Smooth muscle cell (in vitro differentiated cells): ENCODE results near the gene MAGEB17. TPM values are rescaled to one million over a fixed set of nuclear protein-coding genes. Genes with fewer than 3 reads are reported as not detected.
"Not testable (repeated sequence)": the region's sequence is repeated elsewhere in the genome, so short reads cannot be mapped to it uniquely, and the experiment has no call there.

Source experiments
- DNase-seq: peaks from one replicate; lab custom pipeline; 2025; ENCODE audit not compliant: unreplicated experiment; lab: John Stamatoyannopoulos, UW
- H2AFZ ChIP-seq: fragments of 200-600 bp; sonication (generic); 2 replicates; pipeline ENCODE4 v1.6.0; 2016; ENCODE audit warnings: antibody characterized with exemption, low read depth, mild to moderate bottlenecking
- H3F3A ChIP-seq: fragments of 200-600 bp; sonication (generic); 2 replicates; pipeline ENCODE4 v1.6.0; 2017; ENCODE audit warnings: antibody characterized with exemption, low read depth
- H3K27ac ChIP-seq: fragments of 200-600 bp; sonication (generic); 2 replicates; pipeline ENCODE4 v1.5.1; 2016; ENCODE audit warnings: low read depth, mild to moderate bottlenecking
- H3K27me3 ChIP-seq: fragments of 200-600 bp; sonication (generic); 2 replicates; pipeline ENCODE4 v1.6.1; 2016; ENCODE audit warnings: low read depth, mild to moderate bottlenecking
- H3K36me3 ChIP-seq: fragments of 200-600 bp; sonication (generic); 2 replicates; pipeline ENCODE4 v1.5.1; 2016; ENCODE audit warnings: low read depth
- H3K4me1 ChIP-seq: fragments of 200-600 bp; sonication (generic); 2 replicates; pipeline ENCODE4 v1.5.1; 2016; ENCODE audit warnings: low read depth
- H3K4me2 ChIP-seq: fragments of 200-600 bp; sonication (generic); 2 replicates; pipeline ENCODE4 v1.6.0; 2016; ENCODE audit warnings: mild to moderate bottlenecking
- H3K4me3 ChIP-seq: fragments of 200-600 bp; sonication (generic); 2 replicates; pipeline ENCODE4 v1.5.1; 2016; ENCODE audit warnings: mild to moderate bottlenecking
- H3K79me2 ChIP-seq: fragments of 200-600 bp; sonication (generic); 2 replicates; pipeline ENCODE4 v1.6.0; 2016; ENCODE audit warnings: low read depth, mild to moderate bottlenecking
- H3K9ac ChIP-seq: fragments of 200-600 bp; sonication (generic); 2 replicates; pipeline ENCODE4 v1.6.0; 2016; ENCODE audit warnings: low read depth
- H3K9me3 ChIP-seq: fragments of 200-600 bp; sonication (generic); replicated peaks from 2 replicates; pipeline ENCODE4 v1.5.1; 2016; ENCODE audit warnings: low read depth
- H4K20me1 ChIP-seq: fragments of 200-600 bp; sonication (generic); 2 replicates; pipeline ENCODE4 v1.6.0; 2016; ENCODE audit warnings: low read depth
- WGBS: methylation state at CpG from one replicate; pipeline ENCODE4 v1.1.7; 2016; ENCODE audit warnings: low lambda C conversion rate; 5-methylcytosine and 5-hydroxymethylcytosine counted together
- polyA plus RNA-seq: library from polyadenylated mRNA; unstranded; fragments of >200 nt; fragmentation: Nextera tagmentation; extraction: Ambion mirVana; gene quantifications from 2 replicates; pipeline ENCODE4 v1.2.1, GENCODE V29; 2016
- total RNA-seq: library from RNA; depleted of rRNA; stranded (reverse); fragments of >200 nt; gene quantifications from 2 replicates; pipeline ENCODE4 v1.2.3, GENCODE V29; 2014
- TF ChIP-seq, protein P1 (sequence below): fragments of 200-600 bp; sonication (generic); IDR thresholded peaks from 2 replicates; pipeline ENCODE4 v1.5.1; 2017; ENCODE audit warnings: borderline replicate concordance, mild to moderate bottlenecking, antibody characterized with exemption; ENCODE audit not compliant: insufficient read depth, poor library complexity, severe bottlenecking

MAGEB17 gene
- total and polyA plus RNA-seq, 2 experiments from 2014 or later: 0.32 TPM; not detected in 1

DNA sequence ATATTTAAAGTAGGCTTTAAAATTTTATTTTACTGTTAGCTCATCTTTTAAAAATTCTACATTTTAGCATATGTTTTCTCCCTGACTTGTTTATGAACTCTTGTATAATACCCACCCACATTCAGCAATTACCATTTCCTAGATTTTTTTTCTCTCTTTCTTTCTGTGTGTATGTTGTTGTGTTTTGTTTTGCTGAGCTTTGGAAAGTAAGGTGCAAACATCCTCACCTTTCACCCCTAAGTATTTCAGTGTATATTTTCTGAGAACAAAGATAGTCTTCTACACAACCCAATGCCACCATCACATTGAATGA lies 25.1 kb upstream of the MAGEB17 start:
- H3K27ac ChIP-seq: no peak overlapping the region
- no peaks in the 10 kb centered on the region for H3K27me3 ChIP-seq
- no peaks in the 10 kb centered on the region for H3K36me3 ChIP-seq
- TF ChIP-seq, protein P1, sequence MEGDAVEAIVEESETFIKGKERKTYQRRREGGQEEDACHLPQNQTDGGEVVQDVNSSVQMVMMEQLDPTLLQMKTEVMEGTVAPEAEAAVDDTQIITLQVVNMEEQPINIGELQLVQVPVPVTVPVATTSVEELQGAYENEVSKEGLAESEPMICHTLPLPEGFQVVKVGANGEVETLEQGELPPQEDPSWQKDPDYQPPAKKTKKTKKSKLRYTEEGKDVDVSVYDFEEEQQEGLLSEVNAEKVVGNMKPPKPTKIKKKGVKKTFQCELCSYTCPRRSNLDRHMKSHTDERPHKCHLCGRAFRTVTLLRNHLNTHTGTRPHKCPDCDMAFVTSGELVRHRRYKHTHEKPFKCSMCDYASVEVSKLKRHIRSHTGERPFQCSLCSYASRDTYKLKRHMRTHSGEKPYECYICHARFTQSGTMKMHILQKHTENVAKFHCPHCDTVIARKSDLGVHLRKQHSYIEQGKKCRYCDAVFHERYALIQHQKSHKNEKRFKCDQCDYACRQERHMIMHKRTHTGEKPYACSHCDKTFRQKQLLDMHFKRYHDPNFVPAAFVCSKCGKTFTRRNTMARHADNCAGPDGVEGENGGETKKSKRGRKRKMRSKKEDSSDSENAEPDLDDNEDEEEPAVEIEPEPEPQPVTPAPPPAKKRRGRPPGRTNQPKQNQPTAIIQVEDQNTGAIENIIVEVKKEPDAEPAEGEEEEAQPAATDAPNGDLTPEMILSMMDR: no peak
- no peak overlapping the region for H3K4me2 ChIP-seq
- no peak overlapping the region for H3K4me3 ChIP-seq
- no peak overlapping the region for H2AFZ ChIP-seq
- no peaks in the 10 kb centered on the region for H3K4me1 ChIP-seq
- DNase-seq: no peak
- peaks cover 12% of the 10 kb centered on the region for H3K79me2 ChIP-seq
- H3F3A ChIP-seq: no peaks in the 10 kb centered on the region
- H3K9me3 ChIP-seq: no peaks in the 10 kb centered on the region
- H4K20me1 ChIP-seq: no peaks in the 10 kb centered on the region
- no peak overlapping the region for H3K9ac ChIP-seq

DNA sequence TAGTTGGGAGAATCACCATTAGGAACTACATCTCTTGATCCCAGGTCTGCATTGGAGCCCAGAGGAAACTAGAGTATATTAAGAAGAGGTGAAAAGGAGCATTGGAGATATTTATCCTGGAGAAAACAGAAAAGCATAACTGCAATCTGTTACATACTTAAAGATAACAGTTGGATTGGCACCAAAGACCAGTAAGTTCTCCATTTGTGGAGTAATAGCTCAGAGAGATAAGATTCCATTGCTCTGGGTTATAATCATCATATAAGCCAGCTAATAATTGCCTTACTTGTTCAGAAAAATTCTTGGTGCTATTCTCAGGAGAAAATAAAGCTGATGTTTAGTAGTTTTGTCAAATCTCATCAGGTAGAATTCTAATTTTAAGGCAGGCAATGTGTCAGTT lies 23.3 kb upstream of the MAGEB17 start:
- Histone ChIP-seq H3K36me3 (no peaks in the 10 kb centered on the region), H3K4me3 (no peak overlapping the region), H3K9ac (no peak overlapping the region), H3K4me2 (no peak overlapping the region), H3F3A (no peaks in the 10 kb centered on the region), H3K9me3 (no peaks in the 10 kb centered on the region), H3K79me2 (peaks cover 12% of the 10 kb centered on the region), H2AFZ (no peak overlapping the region), H4K20me1 (no peaks in the 10 kb centered on the region), H3K27me3 (no peaks in the 10 kb centered on the region), H3K4me1 (no peaks in the 10 kb centered on the region), H3K27ac (no peak overlapping the region)
- no peak for DNase-seq
- TF ChIP-seq, protein P1: no peak

DNA sequence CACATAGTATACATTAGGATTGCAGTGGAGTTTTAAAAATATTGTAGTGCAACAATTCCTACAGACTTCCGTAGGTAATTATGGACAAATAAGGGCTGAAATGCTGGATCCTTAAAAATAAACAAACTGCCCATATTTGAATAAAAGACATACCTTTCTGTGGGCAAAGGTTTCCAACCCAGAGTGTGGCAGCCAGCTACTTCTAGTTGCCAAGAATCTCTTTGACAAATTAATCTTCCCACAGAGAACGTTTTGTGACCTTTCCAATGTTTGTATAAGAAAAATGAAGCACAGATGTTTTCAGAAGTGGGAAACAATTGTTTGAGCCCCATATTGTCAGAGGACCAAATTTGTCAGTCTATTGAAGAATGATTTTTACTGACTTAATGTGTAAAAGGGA lies 22.9 kb upstream of the MAGEB17 start:
- Histone ChIP-seq H3K4me3 (no peak overlapping the region), H3K27ac (no peak overlapping the region), H3K27me3 (no peaks in the 10 kb centered on the region), H3K9ac (no peak overlapping the region), H3F3A (no peaks in the 10 kb centered on the region), H4K20me1 (no peaks in the 10 kb centered on the region), H2AFZ (no peak overlapping the region), H3K79me2 (peaks cover 11% of the 10 kb centered on the region), H3K4me1 (no peaks in the 10 kb centered on the region), H3K36me3 (no peaks in the 10 kb centered on the region), H3K4me2 (no peak overlapping the region), H3K9me3 (no peaks in the 10 kb centered on the region)
- DNase-seq: no peak
- WGBS: 86% methylated on average over 2 of the region's 2 CpGs
- TF ChIP-seq, protein P1: no peak

DNA sequence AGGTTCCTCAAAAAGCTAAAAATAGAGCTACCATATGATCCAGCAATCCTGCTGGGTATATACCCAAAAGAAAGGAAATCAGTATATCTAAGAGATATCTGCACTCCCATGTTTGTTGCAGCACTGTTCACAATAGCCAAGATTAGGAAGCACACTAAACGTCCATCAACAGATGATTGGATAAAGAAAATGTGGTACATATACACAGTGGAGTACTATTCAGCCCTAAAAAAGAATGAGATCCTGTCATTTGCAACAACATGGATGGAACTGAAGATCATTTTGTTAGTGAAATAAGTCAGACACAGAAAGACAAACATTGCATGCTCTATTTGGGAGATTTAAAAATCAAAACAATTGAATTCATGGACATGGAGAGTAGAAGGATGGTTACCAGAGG lies 22.2 kb upstream of the MAGEB17 start:
- H3K27ac ChIP-seq, H2AFZ ChIP-seq, H3K79me2 ChIP-seq, H3K4me3 ChIP-seq, H3K9ac ChIP-seq, H3K36me3 ChIP-seq, H3F3A ChIP-seq, DNase-seq, H3K27me3 ChIP-seq, H4K20me1 ChIP-seq, H3K9me3 ChIP-seq, H3K4me2 ChIP-seq, H3K4me1 ChIP-seq: not testable (repeated sequence)
- WGBS: 93% methylated on average over 1 of the region's 1 CpG
